Skeletal muscle satellite cell (primary cell): ENCODE data around the gene AP2B1.

Experiments used
- H3K27me3 ChIP-seq: 2 replicates; pipeline ENCODE4 v1.7.0; 2013; ENCODE audit warnings: low read length; ENCODE audit not compliant: control insufficient read depth, insufficient read depth
- H3K36me3 ChIP-seq: 2 replicates; pipeline ENCODE4 v1.7.0; 2013; ENCODE audit warnings: mild to moderate bottlenecking, control low read depth, low read length; ENCODE audit not compliant: insufficient read depth
- H3K4me1 ChIP-seq: 2 replicates; pipeline ENCODE4 v1.7.0; 2013; ENCODE audit warnings: low read length; ENCODE audit not compliant: control insufficient read depth, insufficient read depth
- H3K4me2 ChIP-seq: 2 replicates; pipeline ENCODE4 v1.7.0; 2013; ENCODE audit warnings: mild to moderate bottlenecking, low read length
- H3K4me3 ChIP-seq: 2 replicates; pipeline ENCODE4 v1.7.0; 2013; ENCODE audit warnings: low read length
- H3K9ac ChIP-seq: 2 replicates; pipeline ENCODE4 v1.7.0; 2013; ENCODE audit warnings: mild to moderate bottlenecking, low read depth, low read length, moderate library complexity
- H3K9me3 ChIP-seq: replicated peaks from 2 replicates; pipeline ENCODE4 v1.7.0; 2013; ENCODE audit warnings: mild to moderate bottlenecking, control low read depth, low read length

The AP2B1 gene

GRCh38 chr17:35578197-35578928 is 8.8 kb upstream of the AP2B1 start, which contains the start of gene PEX12:
Gene PEX12 (minus strand): TSS chr17:35578571. CDS start chr17:35578021, 550 bp downstream.
- peaks cover 18% of the 10 kb centered on the region for H3K4me1 ChIP-seq
- peaks cover 17% of the 10 kb centered on the region for H3K36me3 ChIP-seq
- no peaks in the 10 kb centered on the region for H3K9me3 ChIP-seq
- H3K9ac ChIP-seq: peak within 1 kb of the TSS; percentile 91
- peak within 1 kb of the TSS; percentile 92 for H3K4me2 ChIP-seq
- peak within 1 kb of the TSS; percentile 87 for H3K4me3 ChIP-seq
- no peaks in the 10 kb centered on the region for H3K27me3 ChIP-seq

GRCh38 chr17:35578929-35579432 is 8.1 kb upstream of the AP2B1 start:
- H3K4me1 ChIP-seq: peaks cover 18% of the 10 kb centered on the region
- H3K9me3 ChIP-seq: no peaks in the 10 kb centered on the region
- H3K9ac ChIP-seq: peak overlapping the region; percentile 91

GRCh38 chr17:35584061-35584460 is 3.1 kb upstream of the AP2B1 start:
- Histone ChIP-seq H3K4me2 (no peak overlapping the region), H3K36me3 (no peaks in the 10 kb centered on the region), H3K9ac (no peak overlapping the region), H3K4me3 (no peak overlapping the region), H3K27me3 (no peaks in the 10 kb centered on the region), H3K4me1 (peaks cover 16% of the 10 kb centered on the region), H3K9me3 (no peaks in the 10 kb centered on the region)

More at GRCh38 chr17:35578929-35579432, 8.1 kb upstream of the AP2B1 start:
- peaks cover 13% of the 10 kb centered on the region for H3K36me3 ChIP-seq
- no peaks in the 10 kb centered on the region for H3K27me3 ChIP-seq
- peak overlapping the region; percentile 87 for H3K4me3 ChIP-seq
- peak overlapping the region; percentile 92 for H3K4me2 ChIP-seq

GRCh38 chr17:35586569-35587073 is 501 bp upstream of the AP2B1 start:
- H3K36me3 ChIP-seq: no peaks in the 10 kb centered on the region
- peaks cover 19% of the 10 kb centered on the region for H3K4me1 ChIP-seq
- peak overlapping the region; percentile 97 for H3K9ac ChIP-seq
- no peaks in the 10 kb centered on the region for H3K27me3 ChIP-seq
- H3K9me3 ChIP-seq: no peaks in the 10 kb centered on the region
- H3K4me2 ChIP-seq: peak overlapping the region; percentile 84
- peak overlapping the region; percentile 99 for H3K4me3 ChIP-seq

GRCh38 chr17:35588196-35588920 is 1.2 kb downstream of the AP2B1 start:
- Histone ChIP-seq H3K36me3 (no peaks in the 10 kb centered on the region), H3K9me3 (no peaks in the 10 kb centered on the region), H3K4me3 (peak overlapping the region; percentile 99), H3K4me2 (peak overlapping the region; percentile 84), H3K27me3 (no peaks in the 10 kb centered on the region), H3K4me1 (peaks cover 19% of the 10 kb centered on the region), H3K9ac (peak overlapping the region; percentile 97)

GRCh38 chr17:35596072-35596471 is 8.9 kb downstream of the AP2B1 start:
- no peak overlapping the region for H3K9ac ChIP-seq
- no peaks in the 10 kb centered on the region for H3K27me3 ChIP-seq
- no peaks in the 10 kb centered on the region for H3K9me3 ChIP-seq
- H3K4me2 ChIP-seq: no peak overlapping the region
- no peaks in the 10 kb centered on the region for H3K4me1 ChIP-seq
- no peak overlapping the region for H3K4me3 ChIP-seq
- peaks cover 57% of the 10 kb centered on the region for H3K36me3 ChIP-seq

- no peak overlapping the region for H3K9ac ChIP-seq
- H3K27me3 ChIP-seq: no peaks in the 10 kb centered on the region
- no peak overlapping the region for H3K4me2 ChIP-seq
- H3K9me3 ChIP-seq: no peaks in the 10 kb centered on the region
- H3K4me3 ChIP-seq: no peak overlapping the region
- no peaks in the 10 kb centered on the region for H3K4me1 ChIP-seq
- H3K36me3 ChIP-seq: peaks cover 60% of the 10 kb centered on the region
Measured at GRCh38 chr17:35596530-35597233, 9.6 kb downstream of the AP2B1 start.

GRCh38 chr17:35597604-35598003 is 10.5 kb downstream of the AP2B1 start:
- Histone ChIP-seq H3K4me2 (no peak overlapping the region), H3K4me1 (no peaks in the 10 kb centered on the region), H3K9ac (no peak overlapping the region), H3K9me3 (no peaks in the 10 kb centered on the region), H3K36me3 (peaks cover 69% of the 10 kb centered on the region), H3K27me3 (no peaks in the 10 kb centered on the region), H3K4me3 (no peak overlapping the region)

- H3K27me3 ChIP-seq: no peaks in the 10 kb centered on the region
- no peak overlapping the region for H3K4me2 ChIP-seq
- H3K9ac ChIP-seq: no peak overlapping the region
- H3K4me3 ChIP-seq: no peak overlapping the region
- H3K4me1 ChIP-seq: no peaks in the 10 kb centered on the region
- no peaks in the 10 kb centered on the region for H3K9me3 ChIP-seq
- H3K36me3 ChIP-seq: peaks cover 64% of the 10 kb centered on the region
Measured at GRCh38 chr17:35603674-35604073, 16.6 kb downstream of the AP2B1 start.

- Histone ChIP-seq H3K4me1 (no peaks in the 10 kb centered on the region), H3K4me2 (no peak overlapping the region), H3K36me3 (peaks cover 65% of the 10 kb centered on the region), H3K9me3 (no peaks in the 10 kb centered on the region), H3K4me3 (no peak overlapping the region), H3K27me3 (no peaks in the 10 kb centered on the region), H3K9ac (no peak overlapping the region)
Measured at GRCh38 chr17:35605678-35606077, 18.6 kb downstream of the AP2B1 start.

- H3K27me3 ChIP-seq: no peaks in the 10 kb centered on the region
- H3K36me3 ChIP-seq: peaks cover 62% of the 10 kb centered on the region
- H3K4me1 ChIP-seq: no peaks in the 10 kb centered on the region
- H3K9ac ChIP-seq: no peak overlapping the region
- H3K9me3 ChIP-seq: no peaks in the 10 kb centered on the region
- H3K4me2 ChIP-seq: no peak overlapping the region
- H3K4me3 ChIP-seq: no peak overlapping the region
Measured at GRCh38 chr17:35607239-35607847, 20.2 kb downstream of the AP2B1 start.
